CD4-positive, alpha-beta T cell treated with Interleukin-4 for 1 hour (primary cell): Measurements from ENCODE around the gene SNAPC1.

Experiments used
- DNase-seq, 2 donors: peaks; one replicate each; pipeline ENCODE4 v3.0.0-alpha.2; 2020 to 2022

SNAPC1 gene

GRCh38 chr14:61812347-61813095 is 50.3 kb downstream of the SNAPC1 start, which contains the start of gene SYT16:
TSS of gene SYT16 (plus strand) at chr14:61812703.
- no peak for DNase-seq

GRCh38 chr14:61813096-61813606 is 50.9 kb downstream of the SNAPC1 start:
- DNase-seq, result no peak

- DNase-seq, result no peak
These were observed 60.2 kb downstream of the SNAPC1 start for GRCh38 chr14:61822458-61822857.

GRCh38 chr14:61832783-61833182 is 70.6 kb downstream of the SNAPC1 start:
- no peak for DNase-seq

GRCh38 chr14:61836184-61836583 is 74.0 kb downstream of the SNAPC1 start:
- DNase-seq, result no peak

GRCh38 chr14:61836807-61837206 is 74.6 kb downstream of the SNAPC1 start:
- no peak for DNase-seq

GRCh38 chr14:61837336-61838229 is 75.4 kb downstream of the SNAPC1 start:
- DNase-seq, result peak; percentile 76 to 77

- DNase-seq, result no peak
These were observed 76.5 kb downstream of the SNAPC1 start for GRCh38 chr14:61838661-61839245.

GRCh38 chr14:61839507-61839906 is 77.3 kb downstream of the SNAPC1 start:
- no peak for DNase-seq

GRCh38 chr14:61841145-61841544 is 78.9 kb downstream of the SNAPC1 start:
- no peak for DNase-seq
